HG02870 (cell line): ENCODE results near the gene CNKSR3.
A peak's percentile ranks its signal among the peaks of the same experiment; 100 is the strongest.
"Not testable (repeated sequence)": the region's sequence is repeated elsewhere in the genome, so short reads cannot be mapped to it uniquely, and the experiment has no call there.

Experiments used
- ATAC-seq: cut with Tn5 transposase; IDR thresholded peaks from one replicate; pipeline ENCODE4 v1.9.1; 2021; ENCODE audit warnings: mild to moderate bottlenecking, moderate library complexity; ENCODE audit not compliant: unreplicated experiment

Gene CNKSR3

DNA sequence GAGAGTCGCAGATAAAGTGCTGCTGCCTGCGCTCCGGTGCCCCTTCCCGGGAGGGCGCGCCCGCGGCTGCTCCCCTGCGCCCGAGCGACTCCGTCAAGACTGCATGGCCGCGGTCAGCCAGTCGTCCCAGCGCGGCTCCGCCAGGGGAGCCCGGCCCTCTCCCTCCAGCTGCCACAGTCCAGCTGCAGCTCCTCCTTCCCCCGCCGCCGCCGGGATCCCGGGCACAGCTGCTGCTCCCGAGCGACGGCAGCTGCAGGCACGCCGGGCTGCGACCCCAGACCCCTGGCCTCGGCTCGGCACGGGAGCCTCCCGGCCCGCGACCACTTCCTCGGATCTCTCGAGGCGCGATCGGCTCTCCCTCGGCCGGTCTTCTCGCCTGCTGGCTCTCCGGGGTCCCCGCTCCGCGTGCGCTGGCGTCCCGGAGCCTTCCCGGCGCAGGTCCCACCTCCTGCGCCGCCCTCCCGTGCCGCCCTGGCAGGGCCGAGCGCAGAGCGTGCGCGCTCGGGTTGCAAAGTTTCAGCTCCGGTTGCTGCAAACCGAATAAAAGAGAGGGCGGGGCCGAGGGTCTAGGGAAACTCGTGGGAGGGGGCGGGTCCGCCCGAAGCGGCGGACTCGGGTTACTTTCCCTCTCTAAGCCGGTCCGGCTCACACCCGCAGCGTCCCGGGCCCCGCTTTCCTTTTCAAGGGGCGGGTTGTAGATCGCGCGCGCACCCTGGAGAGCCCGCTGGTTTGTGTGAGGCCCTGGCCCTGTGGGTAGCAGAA, at the start of gene CNKSR3:
Gene CNKSR3, minus strand, starts transcription at position 542 of the 762 bp plus-strand sequence. CDS start 571 bp downstream, outside the sequence.
- ATAC-seq: peak; percentile 74

- no peak for ATAC-seq
Observed at GRCh38 chr6:154558984-154559383, 48.5 kb upstream of the CNKSR3 start.

- no peak for ATAC-seq
Observed at GRCh38 chr6:154558513-154558912, 48.0 kb upstream of the CNKSR3 start.

- no peak for ATAC-seq
Observed at GRCh38 chr6:154555073-154555677, 44.7 kb upstream of the CNKSR3 start.

DNA sequence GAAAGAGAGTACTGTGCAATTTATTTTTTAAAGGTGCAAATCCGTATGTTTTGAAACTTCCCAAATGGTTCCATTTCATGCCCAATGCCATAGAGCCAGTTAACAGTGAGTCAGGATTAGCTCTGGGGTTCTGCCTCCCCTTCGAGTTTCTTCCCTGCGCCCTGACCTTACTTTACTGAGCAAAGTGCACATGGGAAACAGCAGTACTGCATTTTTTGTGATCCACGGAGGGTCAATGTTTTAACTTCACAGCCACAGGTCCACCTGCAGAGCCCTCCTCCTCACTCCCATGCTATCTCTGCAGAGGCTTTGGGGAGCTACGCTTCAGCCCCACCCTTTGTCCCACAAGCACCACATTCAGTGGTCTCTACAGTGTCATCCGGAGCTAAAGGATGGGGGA, 44.0 kb upstream of the CNKSR3 start:
- no peak for ATAC-seq

DNA sequence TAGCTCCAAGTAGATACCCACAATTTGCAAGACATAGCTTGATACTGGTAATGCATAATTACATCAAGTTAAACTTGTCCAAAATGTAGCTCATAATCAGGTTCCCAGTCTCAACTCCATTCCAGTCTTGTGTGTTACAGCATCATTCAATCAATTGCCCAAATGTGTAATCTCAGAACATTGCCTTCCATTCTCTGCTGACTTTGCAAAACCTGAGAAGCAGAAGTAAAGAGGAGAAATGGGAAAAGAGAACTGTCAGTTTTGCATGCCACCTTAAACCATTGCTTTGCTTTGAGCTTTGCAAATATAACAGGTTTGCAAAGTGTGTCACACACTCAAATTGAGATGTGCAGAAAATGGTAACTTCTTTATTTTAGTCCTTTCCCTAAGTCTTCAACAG, 40.3 kb upstream of the CNKSR3 start:
- no peak for ATAC-seq

DNA sequence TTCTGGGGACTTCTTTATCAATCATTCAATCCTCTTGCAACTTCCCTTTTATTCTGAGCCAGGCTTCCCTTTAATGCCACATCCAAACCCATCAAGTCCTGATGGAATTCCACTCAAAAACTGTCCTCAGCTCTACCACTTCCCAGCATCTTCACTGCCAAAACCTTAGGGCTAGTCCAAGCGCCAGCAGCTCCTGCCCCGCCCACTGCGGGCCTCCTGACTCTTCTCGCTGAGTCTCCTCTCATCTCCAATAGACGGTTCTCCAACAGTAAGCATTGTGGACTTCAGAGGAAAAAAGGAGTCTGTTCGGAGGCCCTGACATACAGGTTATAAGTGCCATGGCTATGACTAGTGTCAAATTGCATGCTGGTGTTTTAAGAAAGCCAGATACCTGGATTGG, 38.7 kb upstream of the CNKSR3 start:
- no peak for ATAC-seq

DNA sequence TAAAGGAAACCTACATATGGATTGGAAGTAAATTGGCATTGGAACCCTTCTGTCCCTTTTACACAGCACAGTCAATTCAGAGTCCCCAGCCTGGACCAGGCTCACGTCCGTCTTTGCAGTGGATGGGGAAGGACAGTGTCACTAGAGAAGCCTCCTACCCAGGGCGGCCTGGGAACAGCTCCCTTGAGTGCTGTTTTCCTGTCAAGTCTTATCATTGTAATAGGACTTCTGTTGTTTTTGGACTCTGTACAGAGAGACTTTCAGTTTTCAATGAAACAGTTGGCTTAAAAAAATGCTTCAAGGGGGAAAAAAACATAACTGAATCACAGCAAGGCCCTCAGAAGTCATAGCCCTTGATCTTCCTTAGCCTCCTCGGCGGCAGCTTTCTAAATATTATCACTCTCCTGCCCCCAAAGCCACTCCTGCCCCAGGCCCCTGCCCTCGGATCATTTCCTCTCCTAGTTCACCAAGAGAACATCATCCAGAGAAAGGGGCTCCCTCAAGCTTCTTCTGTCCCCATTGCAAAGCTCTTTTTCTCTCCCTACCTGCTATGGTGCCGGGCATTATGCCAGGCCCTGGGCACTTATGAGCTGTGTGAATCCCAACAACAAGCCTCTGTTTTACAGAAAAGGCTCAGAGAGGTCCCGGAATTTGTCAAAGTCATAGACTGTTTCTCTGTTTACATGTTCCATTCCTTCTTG, 37.8 kb upstream of the CNKSR3 start:
- ATAC-seq: no peak

DNA sequence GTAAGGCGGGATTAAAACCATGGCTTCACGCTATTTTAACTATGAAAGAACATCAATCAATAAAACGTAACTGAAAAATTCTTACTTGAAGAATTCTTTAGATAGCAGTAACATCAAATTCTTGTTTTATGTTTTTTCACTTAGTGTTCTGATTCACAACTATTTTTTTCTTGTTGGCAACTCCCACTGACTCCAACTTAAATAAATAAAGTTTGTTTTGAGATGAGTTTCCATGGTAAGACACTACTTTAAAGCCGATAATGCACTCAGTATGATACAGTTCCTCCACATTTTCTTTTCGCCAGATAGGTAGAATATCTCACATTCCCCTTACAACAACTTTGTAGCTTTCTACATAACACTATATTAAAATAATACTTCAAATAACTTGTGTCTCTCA, 33.1 kb upstream of the CNKSR3 start:
- ATAC-seq: no peak

DNA sequence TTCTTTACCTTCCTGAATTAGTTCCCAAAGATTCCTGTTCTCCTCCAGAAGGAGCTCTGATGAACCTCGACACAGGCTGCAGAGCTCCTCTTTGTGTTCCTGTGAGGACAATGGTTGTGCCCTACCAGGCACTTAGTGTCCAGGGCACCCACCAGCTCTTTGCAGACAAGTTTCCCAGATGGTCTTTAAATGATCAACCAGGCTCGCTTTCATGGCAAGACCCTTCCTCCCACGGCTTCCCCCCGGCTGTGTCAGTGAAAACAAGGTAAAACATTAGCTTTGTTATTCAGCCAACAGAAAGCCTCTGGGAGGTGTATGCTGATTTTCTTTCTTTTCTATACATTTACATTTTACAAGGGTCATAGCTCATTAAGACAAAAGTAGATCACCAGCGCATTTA, 32.3 kb upstream of the CNKSR3 start:
- no peak for ATAC-seq

- not testable (repeated sequence) for ATAC-seq
Observed at GRCh38 chr6:154541837-154542236, 31.4 kb upstream of the CNKSR3 start.

GRCh38 chr6:154539593-154540269, 29.2 kb upstream of the CNKSR3 start:
- ATAC-seq: no peak

GRCh38 chr6:154538640-154539191, 28.2 kb upstream of the CNKSR3 start:
- ATAC-seq: no peak

DNA sequence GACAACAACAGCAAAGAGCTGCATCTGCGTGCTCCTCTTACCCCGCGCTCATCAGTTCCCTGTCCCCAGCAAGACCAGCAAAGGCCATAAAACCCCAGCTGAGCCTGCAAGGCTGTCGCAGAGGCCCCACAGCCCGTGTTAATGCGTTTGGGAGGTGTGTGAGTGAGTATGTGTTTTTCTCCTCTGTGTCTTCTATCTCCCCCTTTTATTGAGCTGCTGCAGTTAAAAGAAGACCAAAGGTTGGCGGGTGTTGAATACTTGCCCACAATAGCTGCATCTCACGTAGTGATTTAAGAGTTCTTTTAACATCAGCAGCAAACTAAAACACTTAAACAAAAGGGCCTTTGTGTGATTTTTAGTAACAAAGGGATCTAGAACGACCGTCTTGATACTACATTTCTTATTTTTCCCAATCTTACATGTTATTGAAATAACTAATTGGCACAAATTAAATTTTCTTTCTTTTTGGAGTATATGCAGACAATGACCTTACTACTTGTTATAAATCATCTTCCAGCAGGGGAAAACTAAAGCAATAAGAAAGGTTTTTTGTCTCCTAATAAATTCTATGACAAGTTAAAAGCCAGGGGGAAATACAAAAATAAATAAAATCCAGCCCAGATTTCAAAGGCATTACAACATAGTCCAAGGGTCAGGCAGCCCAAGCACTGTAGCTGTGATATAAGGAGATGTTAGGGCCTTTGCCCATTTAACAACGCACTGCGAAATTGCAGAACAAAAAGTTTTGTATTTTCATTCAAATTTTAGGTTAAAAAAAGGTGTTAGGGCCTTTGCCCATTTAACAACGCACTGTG, 27.2 kb upstream of the CNKSR3 start:
- ATAC-seq: no peak

DNA sequence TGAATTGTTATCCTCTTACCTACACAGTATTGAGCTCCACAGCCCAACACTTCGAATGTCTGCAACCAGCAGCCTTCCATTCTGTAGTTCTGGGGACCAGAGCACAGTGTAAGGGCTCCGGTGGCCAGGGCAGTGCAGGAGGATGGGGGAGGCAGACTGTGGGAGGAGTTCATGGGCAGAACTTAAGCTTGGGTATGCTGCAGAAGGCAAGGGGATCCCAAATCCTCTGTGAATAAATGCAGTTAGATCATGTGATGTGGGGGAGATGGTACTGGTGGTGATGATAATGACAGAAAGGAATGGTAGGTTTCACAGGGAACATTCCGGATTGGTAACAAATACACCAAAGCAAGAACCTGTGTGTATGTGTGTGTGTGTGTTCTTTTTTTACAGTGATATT, 26.5 kb upstream of the CNKSR3 start:
- no peak for ATAC-seq

- ATAC-seq: no peak
Observed at GRCh38 chr6:154536255-154536654, 25.8 kb upstream of the CNKSR3 start.

GRCh38 chr6:154535851-154536250, 25.4 kb upstream of the CNKSR3 start:
- no peak for ATAC-seq

GRCh38 chr6:154535147-154535546, 24.7 kb upstream of the CNKSR3 start:
- ATAC-seq: no peak

- no peak for ATAC-seq
Observed at GRCh38 chr6:154534531-154534930, 24.0 kb upstream of the CNKSR3 start.

DNA sequence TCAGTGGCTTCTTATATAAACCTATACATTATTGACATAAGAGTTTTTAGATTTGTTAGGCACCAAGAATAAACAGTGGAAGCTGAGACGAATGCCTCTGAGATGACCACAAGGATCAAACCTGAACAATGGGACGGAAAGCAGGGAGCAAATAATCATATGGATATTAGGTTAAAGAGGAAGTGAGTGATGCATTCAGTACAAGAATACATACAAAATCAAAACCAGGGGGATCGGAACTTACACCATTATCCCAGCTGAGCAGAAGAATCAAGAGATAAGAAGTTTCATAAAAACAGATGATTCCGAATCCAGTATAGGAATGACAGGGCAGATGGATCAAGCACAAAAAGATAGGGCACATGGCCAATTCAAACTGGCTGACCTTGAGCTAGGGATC, 21.9 kb upstream of the CNKSR3 start:
- no peak for ATAC-seq
